SK-N-SH (cell line): ENCODE results near the gene FOXL1.

Source experiments
- CHD2 ChIP-seq: fragments of 150-350 bp; IDR thresholded peaks from 2 replicates; pipeline ENCODE4 v1.6.1; 2018; ENCODE audit warnings: low read length; ENCODE audit not compliant: partially characterized antibody
- CTCF ChIP-seq: fragments of 200-600 bp; sonication (generic); IDR thresholded peaks from 2 replicates; pipeline ENCODE4 v1.6.1; 2017; ENCODE audit warnings: antibody characterized with exemption, mild to moderate bottlenecking, moderate library complexity
- EP300 ChIP-seq, 2 experiments: IDR thresholded peaks; 2 replicates each; pipeline versions ENCODE4 v1.4.0 to v1.6.1; 2012; ENCODE audit warnings: borderline replicate concordance in 1 of 2, low read depth in 1 of 2, low read length in 1 of 2
- EZH2phosphoT487 ChIP-seq: fragments of 200-600 bp; sonication (generic); IDR thresholded peaks from 2 replicates; pipeline ENCODE4 v1.6.1; 2017; ENCODE audit warnings: low read depth, mixed run types, mild to moderate bottlenecking, antibody characterized with exemption, moderate library complexity, borderline replicate concordance
- GATA2 ChIP-seq: sonication (generic); formaldehyde crosslinking; IDR thresholded peaks from 2 replicates; pipeline ENCODE4 v1.5.0; 2020; ENCODE audit warnings: mild to moderate bottlenecking, missing genetic modification reagents
- POLR2AphosphoS5 ChIP-seq: IDR thresholded peaks from 2 replicates; pipeline ENCODE4 v1.6.1; 2012; ENCODE audit warnings: low read depth, low read length
- REST ChIP-seq: IDR thresholded peaks from 2 replicates; pipeline ENCODE4 v1.6.1; 2012; ENCODE audit warnings: mild to moderate bottlenecking, low read depth, low read length, moderate library complexity
- SIN3A ChIP-seq: IDR thresholded peaks from 2 replicates; pipeline ENCODE4 v1.6.1; 2012; ENCODE audit warnings: low read depth, mild to moderate bottlenecking, low read length, moderate library complexity, borderline replicate concordance
- SMC3 ChIP-seq: IDR thresholded peaks from 2 replicates; pipeline ENCODE4 v1.6.1; 2012; ENCODE audit warnings: low read depth, low read length, improper control_type of control experiment
- TAF1 ChIP-seq: IDR thresholded peaks from 2 replicates; pipeline ENCODE4 v1.6.1; 2012; ENCODE audit warnings: low read depth, mild to moderate bottlenecking, low read length, moderate library complexity, borderline replicate concordance
- YY1 ChIP-seq: IDR thresholded peaks from 2 replicates; pipeline ENCODE4 v1.4.0; 2012; ENCODE audit warnings: low read depth, mild to moderate bottlenecking

- TF ChIP-seq CHD2: no peak
- TF ChIP-seq YY1: no peak
- no peak for TF ChIP-seq EZH2phosphoT487
- TF ChIP-seq SIN3A: no peak
- TF ChIP-seq TAF1: no peak
- TF ChIP-seq SMC3: no peak
- TF ChIP-seq POLR2AphosphoS5: no peak
- no peak for TF ChIP-seq GATA2 (CRISPR knock-in tag)
- no peak for TF ChIP-seq EP300 (IDR thresholded peaks at IDR 0.05; ENCODE audit: borderline replicate concordance in 1 of 2, low read depth in 1 of 2, low read length in 1 of 2)
- no peak for TF ChIP-seq CTCF
- TF ChIP-seq REST: no peak
Observed at GRCh38 chr16:86542756-86543750, 35.3 kb upstream of the FOXL1 start.
